Measurements from ENCODE around the gene ZNF599.
"Not testable (repeated sequence)": the region's sequence is repeated elsewhere in the genome, so short reads cannot be mapped to it uniquely, and the experiment has no call there.

ZNF599 gene

GRCh38 chr19:34772697-34773554 lies at the start of gene ZNF599:
Gene ZNF599 (minus strand): TSS chr19:34773215. CDS start chr19:34772841, 374 bp downstream.
- DNase-seq (ENCODE audit: low read depth in 3 of 3, low spot score in 1 of 3): peak; percentile 54 to 86 (median 77)

DNA sequence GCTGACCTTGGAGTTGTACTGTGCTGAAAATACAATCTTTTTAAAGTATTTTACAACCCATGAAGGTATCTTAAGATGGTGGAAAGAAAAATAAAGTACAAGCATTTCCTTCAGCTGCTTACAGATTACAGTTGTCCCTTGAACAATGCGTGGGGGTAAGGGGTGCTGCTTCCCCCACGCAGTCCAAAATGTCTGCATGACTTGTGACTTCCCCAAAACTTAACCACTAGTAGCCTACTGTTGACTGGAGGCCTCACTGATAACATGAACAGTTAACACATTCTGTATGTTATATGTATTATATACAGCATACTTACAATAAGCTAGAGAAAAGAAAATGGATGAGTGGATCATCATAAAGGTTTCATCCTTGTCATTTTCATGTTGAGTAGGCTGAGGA lies 45.3 kb upstream of the ZNF599 start:
- DNase-seq (ENCODE audit: low read depth in 3 of 3, low spot score in 1 of 3): no peak

- no peak for DNase-seq (ENCODE audit: low read depth in 3 of 3, low spot score in 1 of 3)
Observed at GRCh38 chr19:34816708-34817107, 43.7 kb upstream of the ZNF599 start.

DNA sequence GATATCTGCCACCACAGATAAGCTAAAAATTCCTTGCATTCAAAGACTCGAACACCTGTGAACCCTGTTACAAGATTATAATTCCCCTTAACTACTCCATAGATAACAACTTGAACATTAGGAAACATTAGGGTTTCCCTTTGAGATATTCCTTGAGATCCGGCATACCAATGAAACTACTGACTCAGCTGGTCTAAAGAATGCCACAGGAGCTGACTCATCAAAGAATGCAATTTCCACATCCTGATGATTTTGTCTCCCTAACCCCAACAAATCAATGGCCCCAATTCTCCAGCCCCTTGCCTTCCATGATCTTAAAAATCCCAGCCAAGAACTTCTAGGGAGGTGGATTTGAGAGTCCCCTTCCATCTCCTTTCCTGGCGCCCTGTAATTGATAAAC lies 35.6 kb upstream of the ZNF599 start:
- DNase-seq (ENCODE audit: low read depth in 3 of 3, low spot score in 1 of 3): no peak

- DNase-seq (ENCODE audit: low read depth in 3 of 3, low spot score in 1 of 3): no peak
Observed at GRCh38 chr19:34806976-34807860, 34.2 kb upstream of the ZNF599 start.

GRCh38 chr19:34804115-34804514 lies 31.1 kb upstream of the ZNF599 start:
- no peak for DNase-seq (ENCODE audit: low read depth in 3 of 3, low spot score in 1 of 3)

DNA sequence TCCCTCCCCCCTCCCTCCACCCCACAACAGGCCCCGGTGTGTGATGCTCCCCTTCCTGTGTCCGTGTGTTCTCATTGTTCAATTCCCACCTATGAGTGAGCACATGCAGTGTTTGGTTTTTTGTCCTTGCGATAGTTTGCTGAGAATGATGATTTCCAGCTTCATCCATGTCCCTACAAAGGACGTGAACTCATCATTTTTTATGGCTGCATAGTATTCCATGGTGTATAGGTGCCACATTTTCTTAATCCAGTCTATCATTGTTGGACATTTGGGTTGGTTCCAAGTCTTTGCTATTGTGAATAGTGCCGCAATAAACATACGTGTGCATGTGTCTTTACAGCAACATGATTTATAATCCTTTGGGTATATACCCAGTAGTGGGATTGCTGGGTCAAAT lies 23.9 kb upstream of the ZNF599 start:
- DNase-seq (ENCODE audit: low read depth in 3 of 3, low spot score in 1 of 3): not testable (repeated sequence)

GRCh38 chr19:34794066-34794960 lies 21.3 kb upstream of the ZNF599 start:
- DNase-seq (ENCODE audit: low read depth in 3 of 3, low spot score in 1 of 3): no peak

GRCh38 chr19:34793565-34793964 lies 20.6 kb upstream of the ZNF599 start:
- DNase-seq (ENCODE audit: low read depth in 3 of 3, low spot score in 1 of 3): no peak

DNA sequence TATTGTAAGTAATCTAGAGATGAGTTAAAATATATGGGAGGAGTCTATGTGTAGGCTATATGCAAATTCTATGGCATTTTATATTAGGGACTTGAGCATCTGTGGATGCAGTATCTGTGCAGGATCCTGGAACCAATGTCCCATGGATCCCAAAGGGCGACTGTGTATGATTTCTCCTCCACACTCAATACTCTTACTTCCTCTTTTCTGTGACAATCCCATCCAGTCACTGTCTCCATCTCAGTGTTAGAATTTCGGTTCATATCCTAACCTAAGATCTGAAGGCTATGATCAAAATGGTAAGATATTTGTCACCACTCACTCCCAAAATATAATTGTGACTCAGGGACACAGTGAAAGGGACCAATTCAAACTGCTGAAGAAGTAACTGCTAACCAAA lies 15.1 kb upstream of the ZNF599 start:
- DNase-seq (ENCODE audit: low read depth in 3 of 3, low spot score in 1 of 3): no peak

DNA sequence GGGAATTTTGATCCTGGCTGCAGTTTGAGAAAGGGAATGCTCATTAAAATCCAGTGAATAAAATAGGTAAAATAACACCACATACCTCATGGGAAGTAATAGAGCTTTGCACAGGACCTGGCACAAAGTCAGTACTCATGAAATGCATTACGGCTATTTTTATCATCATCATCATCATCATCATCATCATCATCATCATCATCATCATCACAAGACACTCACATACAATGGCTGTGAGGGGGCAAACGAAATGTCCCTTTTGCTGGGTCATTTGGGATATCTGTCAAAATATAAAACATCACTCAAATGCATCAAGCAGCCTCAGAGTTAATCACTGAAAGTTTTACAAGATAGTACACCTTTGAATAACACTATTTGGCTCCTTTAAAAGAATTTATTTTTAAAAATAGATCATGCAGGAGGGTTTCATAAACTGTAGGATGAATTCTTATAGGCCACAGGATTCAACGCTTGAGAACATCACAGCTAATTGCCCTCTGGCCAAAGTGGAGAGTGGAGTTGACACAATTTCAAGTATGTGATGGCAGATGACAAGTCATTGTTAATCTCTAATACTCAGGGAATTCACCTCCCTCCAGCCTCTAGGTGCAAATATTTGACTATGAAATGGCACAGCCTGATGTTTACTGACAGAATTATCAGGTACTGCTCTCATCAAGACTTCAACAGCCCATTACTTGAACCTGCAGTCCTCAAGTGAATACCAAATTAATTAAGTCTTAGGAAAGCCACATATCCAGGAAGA lies 14.2 kb upstream of the ZNF599 start:
- DNase-seq (ENCODE audit: low read depth in 3 of 3, low spot score in 1 of 3): no peak

- no peak for DNase-seq (ENCODE audit: low read depth in 3 of 3, low spot score in 1 of 3)
Observed at GRCh38 chr19:34786236-34786635, 13.2 kb upstream of the ZNF599 start.

DNA sequence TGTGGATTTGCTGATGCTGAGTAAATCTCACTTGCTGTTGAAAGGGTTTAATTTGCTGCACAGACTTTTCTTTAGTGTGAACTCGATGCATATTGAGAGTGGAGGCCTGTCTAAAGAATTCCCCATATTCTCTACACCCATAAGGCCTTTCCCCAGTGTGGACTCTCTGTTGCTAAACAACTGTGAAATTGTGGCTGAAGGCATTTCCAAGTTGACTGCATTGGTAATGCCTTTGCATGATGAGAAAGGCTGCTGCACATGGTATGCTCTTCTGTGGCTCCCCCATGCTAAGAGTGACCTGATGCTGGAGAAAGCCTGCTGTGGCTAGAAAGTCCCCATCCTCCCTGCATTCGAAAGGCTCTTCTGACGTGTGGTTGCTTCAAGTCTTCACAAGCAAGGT lies 6.6 kb upstream of the ZNF599 start:
- DNase-seq (ENCODE audit: low read depth in 3 of 3, low spot score in 1 of 3): no peak

- DNase-seq (ENCODE audit: low read depth in 3 of 3, low spot score in 1 of 3): no peak
Observed at GRCh38 chr19:34778342-34778741, 5.3 kb upstream of the ZNF599 start.

- DNase-seq (ENCODE audit: low read depth in 3 of 3, low spot score in 1 of 3): no peak
Observed at GRCh38 chr19:34774857-34775256, 1.8 kb upstream of the ZNF599 start.

DNA sequence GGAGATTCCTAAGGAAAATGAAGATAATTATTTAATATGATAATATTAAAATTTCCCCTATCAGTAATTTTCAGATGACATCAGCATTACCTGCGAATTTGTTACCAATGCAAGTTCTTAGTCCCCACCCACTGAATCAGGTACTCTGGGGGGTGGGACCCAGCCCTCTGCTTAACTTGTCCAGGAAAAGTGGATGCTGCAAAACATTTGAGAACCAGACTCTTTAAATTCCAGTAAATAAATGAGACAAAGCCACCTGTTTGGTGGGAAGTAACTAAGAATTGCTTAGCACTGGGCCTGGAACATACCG lies 495 bp upstream of the ZNF599 start:
- no peak for DNase-seq (ENCODE audit: low read depth in 3 of 3, low spot score in 1 of 3)

GRCh38 chr19:34767951-34768350 lies 5.1 kb downstream of the ZNF599 start:
- DNase-seq (ENCODE audit: low read depth in 3 of 3, low spot score in 1 of 3): no peak

- DNase-seq (ENCODE audit: low read depth in 3 of 3, low spot score in 1 of 3): no peak
Observed at GRCh38 chr19:34766386-34766785, 6.6 kb downstream of the ZNF599 start.

DNA sequence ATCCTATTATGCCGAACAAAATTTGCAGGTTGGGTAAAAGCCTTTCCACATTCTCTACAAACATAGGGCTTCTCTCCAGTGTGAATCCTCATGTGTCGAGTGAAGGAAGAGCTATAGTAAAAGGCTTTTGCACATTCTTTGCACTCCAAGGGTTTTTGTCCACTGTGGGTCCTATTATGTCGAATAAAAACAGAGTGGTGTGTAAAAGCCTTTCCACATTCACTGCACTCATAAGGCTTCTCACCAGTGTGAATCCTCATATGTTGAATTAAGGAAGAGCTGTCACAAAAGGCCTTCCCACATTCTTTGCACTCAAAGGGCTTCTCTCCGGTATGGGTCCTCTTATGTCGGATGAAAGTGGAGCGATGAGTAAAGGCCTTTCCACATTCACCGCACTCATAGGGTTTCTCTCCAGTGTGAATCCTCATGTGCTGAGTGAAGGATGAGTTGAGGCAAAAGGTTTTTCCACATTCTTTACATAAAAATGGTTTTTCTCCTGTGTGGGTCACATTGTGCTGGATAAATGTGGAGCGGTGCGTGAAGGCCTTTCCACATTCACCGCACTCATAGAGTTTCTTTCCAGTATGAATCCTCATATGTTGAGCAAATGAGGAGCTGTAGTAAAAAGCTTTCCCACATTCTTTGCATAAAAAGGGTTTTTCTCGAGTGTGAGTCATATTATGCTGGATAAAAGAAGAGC lies 13.6 kb downstream of the ZNF599 start:
- DNase-seq (ENCODE audit: low read depth in 3 of 3, low spot score in 1 of 3): no peak

GRCh38 chr19:34757441-34757840 lies 15.6 kb downstream of the ZNF599 start:
- no peak for DNase-seq (ENCODE audit: low read depth in 3 of 3, low spot score in 1 of 3)

All from stimulated activated CD4-positive, alpha-beta T cell treated with anti-CD3 and anti-CD28 coated beads, TNF-alpha, amount 100 ng/mL, for 1 hour (primary cell).